H1 (cell line): ENCODE data around the gene FABP6. TPM values are rescaled to one million over a fixed set of nuclear protein-coding genes. Genes with fewer than 3 reads are reported as not detected.

Experiments used
- CTCF ChIA-PET: fragments of 300-600 bp; sonication (Branson Sonifier 250); formaldehyde crosslinking; loops from one replicate; lab custom pipeline; 2021; ENCODE audit not compliant: partially characterized antibody; lab: Charles Lee
- POLR2A ChIA-PET: fragments of 300-600 bp; sonication (Branson Sonifier 250); formaldehyde crosslinking; loops from one replicate; lab custom pipeline; 2021; ENCODE audit warnings: inconsistent platforms; ENCODE audit not compliant: partially characterized antibody; lab: Charles Lee
- DNase-seq, 2 experiments: peaks; one replicate each; pipeline versions ENCODE4 v3.0.0 to v3.0.0-alpha.2; 2010 to 2022; ENCODE audit warnings: low spot score in 2 of 2, low read depth in 1 of 2, mixed read lengths in 1 of 2
- FAIRE-seq: peaks from 2 replicates; lab custom pipeline; 2011; peaks lifted over from hg19 to GRCh38; lab: Jason Lieb, UNC
- H2AFZ ChIP-seq: 2 replicates; pipeline ENCODE4 v1.8.1; 2012; ENCODE audit warnings: low read length, inconsistent platforms
- H2AK5ac ChIP-seq: 2 replicates; pipeline ENCODE4 v1.6.1; 2013; ENCODE audit warnings: low read depth, low read length
- H2BK120ac ChIP-seq: replicated peaks from 2 replicates; pipeline ENCODE3; 2013; ENCODE audit warnings: low read depth, low read length, inconsistent platforms
- H2BK12ac ChIP-seq: 2 replicates; pipeline ENCODE4 v1.6.1; 2013; ENCODE audit warnings: low read depth, low read length
- H2BK15ac ChIP-seq: 2 replicates; pipeline ENCODE4 v1.6.1; 2013; ENCODE audit warnings: low read length
- H2BK20ac ChIP-seq: 2 replicates; pipeline ENCODE4 v1.6.1; 2013; ENCODE audit warnings: low read length
- H2BK5ac ChIP-seq: 2 replicates; pipeline ENCODE4 v1.6.1; 2013; ENCODE audit warnings: low read depth, low read length
- H3K14ac ChIP-seq: 2 replicates; pipeline ENCODE4 v1.6.1; 2013; ENCODE audit warnings: inconsistent platforms; ENCODE audit not compliant: insufficient read length
- H3K18ac ChIP-seq: 2 replicates; pipeline ENCODE4 v1.6.1; 2013; ENCODE audit warnings: low read length; ENCODE audit errors: extremely low read depth
- H3K23ac ChIP-seq: 2 replicates; pipeline ENCODE4 v1.6.1; 2013; ENCODE audit warnings: inconsistent platforms; ENCODE audit not compliant: insufficient read length
- H3K23me2 ChIP-seq: 2 replicates; pipeline ENCODE4 v1.6.1; 2013; ENCODE audit warnings: low read depth, low read length
- H3K27ac ChIP-seq: 2 replicates; pipeline ENCODE4 v1.6.1; 2011; ENCODE audit warnings: low read depth, low read length, inconsistent platforms
- H3K27me3 ChIP-seq, 4 experiments: replicated peaks in 1 of 4; 1 replicate in 1 of 4; 2 replicates in 3 of 4; pipeline versions ENCODE4 v1.6.1 to v1.8.1; 2011 to 2013; ENCODE audit warnings: low read length in 3 of 4, mild to moderate bottlenecking in 3 of 4, inconsistent platforms in 2 of 4, mixed read lengths in 2 of 4, moderate library complexity in 1 of 4; ENCODE audit not compliant: control insufficient read depth in 3 of 4, insufficient read depth in 3 of 4; ENCODE audit errors: extremely low read depth in 1 of 4
- H3K36me3 ChIP-seq, 4 experiments: 2 replicates each; pipeline versions ENCODE4 v1.6.1 to v1.8.1; 2011 to 2013; ENCODE audit warnings: mild to moderate bottlenecking in 4 of 4, low read length in 3 of 4, moderate library complexity in 2 of 4, control low read depth in 1 of 4, inconsistent platforms in 1 of 4; ENCODE audit not compliant: insufficient read depth in 4 of 4, control insufficient read depth in 2 of 4
- H3K4ac ChIP-seq: replicated peaks from 2 replicates; pipeline ENCODE3; 2013; ENCODE audit warnings: low read length, low read depth, mixed read lengths, inconsistent platforms; ENCODE audit not compliant: insufficient read length
- H3K4me1 ChIP-seq, 4 experiments: replicated peaks in 1 of 4; 1 replicate in 1 of 4; 2 replicates in 3 of 4; pipeline versions ENCODE4 v1.6.1 to v1.8.1; 2011 to 2013; ENCODE audit warnings: low read length in 3 of 4, inconsistent platforms in 2 of 4, mixed read lengths in 1 of 4; ENCODE audit not compliant: insufficient read depth in 4 of 4, control insufficient read depth in 3 of 4
- H3K4me2 ChIP-seq, 2 experiments: 2 replicates each; pipeline versions ENCODE4 v1.6.1 to v1.8.1; 2011 to 2013; ENCODE audit warnings: low read depth in 2 of 2, low read length in 2 of 2, control low read depth in 1 of 2, inconsistent platforms in 1 of 2, mild to moderate bottlenecking in 1 of 2; ENCODE audit not compliant: insufficient read depth in 1 of 2
- H3K4me3 ChIP-seq, 4 experiments: fragments of 200-600, 300-600 bp in 1 of 4; sonication (generic), shearing (Covaris generic), sonication (Bioruptor Twin) in 1 of 4; 2 replicates each; pipeline versions ENCODE4 v1.5.1 to v1.8.1; 2011 to 2016; ENCODE audit warnings: low read length in 4 of 4, low read depth in 3 of 4, control low read depth in 2 of 4, inconsistent platforms in 2 of 4, mild to moderate bottlenecking in 2 of 4, mixed read lengths in 1 of 4, moderate library complexity in 1 of 4; ENCODE audit not compliant: insufficient read depth in 2 of 4; ENCODE audit errors: extremely low read depth in 1 of 4
- H3K56ac ChIP-seq: replicated peaks from 2 replicates; pipeline ENCODE3; 2013; ENCODE audit warnings: low read depth, mild to moderate bottlenecking, mixed read lengths, low read length, inconsistent platforms; ENCODE audit not compliant: insufficient read length
- H3K79me1 ChIP-seq: 2 replicates; pipeline ENCODE4 v1.6.1; 2013; ENCODE audit warnings: low read depth, low read length, control low read depth
- H3K79me2 ChIP-seq, 2 experiments: 2 replicates each; pipeline versions ENCODE4 v1.6.1 to v1.8.1; 2012 to 2013; ENCODE audit warnings: low read length in 2 of 2, mild to moderate bottlenecking in 2 of 2, inconsistent platforms in 1 of 2; ENCODE audit not compliant: insufficient read depth in 2 of 2, control insufficient read depth in 1 of 2
- H3K9ac ChIP-seq, 4 experiments: replicated peaks in 1 of 4; 1 replicate in 1 of 4; 2 replicates in 3 of 4; pipeline versions ENCODE4 v1.6.1 to v1.8.1; 2011 to 2013; ENCODE audit warnings: low read depth in 3 of 4, low read length in 3 of 4, control low read depth in 2 of 4, mild to moderate bottlenecking in 2 of 4, moderate library complexity in 2 of 4, inconsistent platforms in 1 of 4; ENCODE audit errors: extremely low read depth in 1 of 4
- H3K9me3 ChIP-seq, 2 experiments: 2 replicates each; pipeline versions ENCODE4 v1.6.1 to v1.8.1; 2012 to 2013; ENCODE audit warnings: mild to moderate bottlenecking in 2 of 2, moderate library complexity in 2 of 2, control low read depth in 1 of 2, inconsistent platforms in 1 of 2, low read depth in 1 of 2, low read length in 1 of 2, mixed read lengths in 1 of 2; ENCODE audit not compliant: insufficient read depth in 2 of 2
- H4K20me1 ChIP-seq, 2 experiments: replicated peaks in 1 of 2; 2 replicates each; pipeline versions ENCODE3 to v1.8.1; 2011 to 2013; ENCODE audit warnings: inconsistent platforms in 2 of 2, low read length in 2 of 2, mild to moderate bottlenecking in 1 of 2; ENCODE audit not compliant: insufficient read depth in 2 of 2, control insufficient read depth in 1 of 2
- H4K5ac ChIP-seq: 2 replicates; pipeline ENCODE4 v1.6.1; 2013; ENCODE audit warnings: low read length, low read depth, mixed read lengths, inconsistent platforms; ENCODE audit not compliant: insufficient read length
- H4K8ac ChIP-seq: 2 replicates; pipeline ENCODE4 v1.8.0; 2013; ENCODE audit warnings: mild to moderate bottlenecking, moderate library complexity, low read length, inconsistent platforms; ENCODE audit not compliant: insufficient read depth; ENCODE audit errors: extremely low read depth
- H4K91ac ChIP-seq: replicated peaks from 2 replicates; pipeline ENCODE3; 2013; ENCODE audit warnings: low read length, mixed read lengths, inconsistent platforms; ENCODE audit not compliant: insufficient read length
- BRCA1 ChIP-seq: IDR thresholded peaks from 2 replicates; pipeline ENCODE4 v1.6.1; 2012; ENCODE audit warnings: low read depth, low read length, improper control_type of control experiment
- CHD1 ChIP-seq: IDR thresholded peaks from 2 replicates; pipeline ENCODE4 v1.6.1; 2012; ENCODE audit warnings: low read depth, low read length, improper control_type of control experiment
- KDM5A ChIP-seq: fragments of 200-600 bp; IDR thresholded peaks from 2 replicates; pipeline ENCODE4 v1.7.1; 2012; ENCODE audit warnings: mild to moderate bottlenecking, low read length, inconsistent platforms, mixed read lengths
- NRF1 ChIP-seq: IDR thresholded peaks from 2 replicates; pipeline ENCODE4 v1.6.1; 2011; ENCODE audit warnings: mild to moderate bottlenecking, low read depth, low read length, improper control_type of control experiment
- POU5F1 ChIP-seq: IDR thresholded peaks from 2 replicates; pipeline ENCODE4 v1.6.1; 2011; ENCODE audit warnings: low read depth, mild to moderate bottlenecking, low read length, moderate library complexity
- RFX5 ChIP-seq: IDR thresholded peaks from 2 replicates; pipeline ENCODE4 v1.6.1; 2011; ENCODE audit warnings: low read depth, low read length, improper control_type of control experiment, borderline replicate concordance
- SP1 ChIP-seq: IDR thresholded peaks from 2 replicates; pipeline ENCODE4 v1.6.1; 2011; ENCODE audit warnings: low read depth, low read length
- SUZ12 ChIP-seq: fragments of 200-600 bp; sonication (generic); IDR thresholded peaks from 2 replicates; pipeline ENCODE4 v1.6.1; 2012; ENCODE audit warnings: mild to moderate bottlenecking, inconsistent platforms, low read length, moderate library complexity, mixed read lengths
- TAF7 ChIP-seq: optimal IDR thresholded peaks from 2 replicates; pipeline ENCODE3; 2011; ENCODE audit warnings: low read depth, mild to moderate bottlenecking, inconsistent platforms, low read length, moderate library complexity, borderline replicate concordance
- TBP ChIP-seq: IDR thresholded peaks from 2 replicates; pipeline ENCODE4 v1.6.1; 2011; ENCODE audit warnings: low read depth, low read length, improper control_type of control experiment
- TCF12 ChIP-seq: IDR thresholded peaks from 2 replicates; pipeline ENCODE4 v1.6.1; 2011; ENCODE audit warnings: low read depth, mild to moderate bottlenecking, low read length
- YY1 ChIP-seq: IDR thresholded peaks from 2 replicates; pipeline ENCODE4 v1.6.1; 2011; ENCODE audit warnings: low read depth, mild to moderate bottlenecking, low read length
- WGBS, 2 experiments: shearing (Covaris generic) in 1 of 2; methylation state at CpG; one replicate each; pipeline versions ENCODE4 v1.1.6 to v1.1.7; 2013 to 2015; ENCODE audit warnings: low lambda C conversion rate in 2 of 2, mixed read lengths in 2 of 2, inconsistent platforms in 1 of 2, low coverage in 1 of 2, missing lambda C conversion rate in 1 of 2; ENCODE audit not compliant: insufficient replicate concordance in 2 of 2, insufficient coverage in 1 of 2, insufficient read length in 1 of 2; ENCODE audit errors: extremely low coverage in 1 of 2, missing lambda C conversion rate in 1 of 2; 5-methylcytosine and 5-hydroxymethylcytosine counted together
- polyA plus RNA-seq, 7 experiments: library from polyadenylated mRNA; depleted of rRNA in 3 of 7; stranded (reverse) in 5 of 7; unstranded in 2 of 7; fragments of >200 nt in 5 of 7; fragments of 200-250 nt in 2 of 7; gene quantifications; 1 replicate in 5 of 7; 2 replicates in 1 of 7; 4 replicates in 1 of 7; pipeline versions ENCODE4 v1.2.1 to v1.2.3, GENCODE V29; 2011 to 2013; ENCODE audit warnings: missing spikeins in 2 of 7, mixed read lengths in 2 of 7
- total RNA-seq: library from RNA; stranded (reverse); fragmentation: NEBNext Ultra II Directional; extraction: Animal tissue kit (Norgen Biotek cat#: 25700); gene quantifications from 2 replicates; pipeline ENCODE4 v1.2.1, GENCODE V29; 2021
- TF ChIP-seq, protein P1 (sequence below), 3 experiments: IDR thresholded peaks; 1 replicate in 2 of 3; 2 replicates in 1 of 3; pipeline versions ENCODE4 v1.5.1 to v1.6.1; 2011; ENCODE audit warnings: low read length in 3 of 3, mild to moderate bottlenecking in 3 of 3, inconsistent platforms in 2 of 3, low read depth in 1 of 3, moderate library complexity in 1 of 3; ENCODE audit not compliant: insufficient read depth in 1 of 3; ENCODE audit errors: control extremely low read depth in 1 of 3

FABP6 gene
- total and polyA plus RNA-seq, 2 of the 8 experiments (the other 6 are each of a cell fraction or from before 2014, with no cell fraction given): 4.8 to 6.1 TPM

DNA sequence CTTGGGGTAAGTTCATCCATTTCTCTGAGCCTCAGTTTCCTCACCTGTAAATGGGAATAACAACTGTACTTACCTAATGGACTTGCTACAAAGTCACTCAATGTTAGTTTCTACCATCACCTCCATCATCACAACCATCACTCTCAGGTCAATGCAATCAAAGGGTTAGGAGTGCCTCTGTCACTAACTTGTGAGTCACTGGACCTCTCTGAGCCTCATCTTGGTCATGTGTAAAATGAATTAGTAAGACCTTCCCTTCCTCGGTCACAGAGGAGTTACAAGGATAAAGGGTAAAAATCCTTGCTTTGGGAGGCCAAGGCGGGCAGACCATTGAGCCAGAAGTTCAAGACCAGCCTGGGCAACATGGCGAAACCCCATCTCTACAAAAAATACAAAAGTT is 12.8 kb downstream of the FABP6 start:
- POLR2A ChIA-PET: interaction anchor here (1.2 to 1.3 kb wide), 2 partner anchors 14 to 45 kb away, joined by 3 to 4 read pairs; no protein-coding TSS in a partner anchor
- CTCF ChIA-PET: interaction anchor here (0.6 to 29.3 kb wide), 19 partner anchors 10 to 1578 kb away, joined by 3 to 362 read pairs (median 5); no protein-coding TSS in a partner anchor
- no peak for FAIRE-seq
- no peak for TF ChIP-seq RFX5
- TF ChIP-seq YY1: no peak
- TF ChIP-seq TBP: no peak
- TF ChIP-seq, protein P1, sequence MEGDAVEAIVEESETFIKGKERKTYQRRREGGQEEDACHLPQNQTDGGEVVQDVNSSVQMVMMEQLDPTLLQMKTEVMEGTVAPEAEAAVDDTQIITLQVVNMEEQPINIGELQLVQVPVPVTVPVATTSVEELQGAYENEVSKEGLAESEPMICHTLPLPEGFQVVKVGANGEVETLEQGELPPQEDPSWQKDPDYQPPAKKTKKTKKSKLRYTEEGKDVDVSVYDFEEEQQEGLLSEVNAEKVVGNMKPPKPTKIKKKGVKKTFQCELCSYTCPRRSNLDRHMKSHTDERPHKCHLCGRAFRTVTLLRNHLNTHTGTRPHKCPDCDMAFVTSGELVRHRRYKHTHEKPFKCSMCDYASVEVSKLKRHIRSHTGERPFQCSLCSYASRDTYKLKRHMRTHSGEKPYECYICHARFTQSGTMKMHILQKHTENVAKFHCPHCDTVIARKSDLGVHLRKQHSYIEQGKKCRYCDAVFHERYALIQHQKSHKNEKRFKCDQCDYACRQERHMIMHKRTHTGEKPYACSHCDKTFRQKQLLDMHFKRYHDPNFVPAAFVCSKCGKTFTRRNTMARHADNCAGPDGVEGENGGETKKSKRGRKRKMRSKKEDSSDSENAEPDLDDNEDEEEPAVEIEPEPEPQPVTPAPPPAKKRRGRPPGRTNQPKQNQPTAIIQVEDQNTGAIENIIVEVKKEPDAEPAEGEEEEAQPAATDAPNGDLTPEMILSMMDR (IDR thresholded peaks at IDR 0.05; ENCODE audit: control extremely low read depth in 1 of 3, insufficient read depth in 1 of 3, low read depth in 1 of 3, low read length in 3 of 3): no peak
- TF ChIP-seq SP1: no peak
- no peak for TF ChIP-seq BRCA1
- TF ChIP-seq TCF12: no peak
- no peak for TF ChIP-seq CHD1
- no peak for TF ChIP-seq TAF7
- TF ChIP-seq KDM5A: no peak
- no peak for TF ChIP-seq SUZ12
- TF ChIP-seq NRF1: no peak
- no peak for TF ChIP-seq POU5F1

More for the DNA sequence above, 12.8 kb downstream of the FABP6 start:
- no peaks in the 10 kb centered on the region for H3K36me3 ChIP-seq
- H3K18ac ChIP-seq: no peak overlapping the region
- no peak overlapping the region for H2BK12ac ChIP-seq
- H3K79me1 ChIP-seq: no peaks in the 10 kb centered on the region
- WGBS, 2 experiments: 92% methylated on average over 3 of the region's 3 CpGs; no CpG with 5 or more reads in 1 of the 2 experiments
- no peak overlapping the region for H2AK5ac ChIP-seq
- peaks cover 7 to 21% (median 12%) of the 10 kb centered on the region in 4 experiments for H3K4me1 ChIP-seq
- no peak overlapping the region for H2BK15ac ChIP-seq
- no peak overlapping the region for H3K27ac ChIP-seq
- H2BK120ac ChIP-seq: no peak overlapping the region
- H4K5ac ChIP-seq: no peak overlapping the region
- no peak for DNase-seq
- H3K4ac ChIP-seq: no peak overlapping the region
- no peak overlapping the region for H4K8ac ChIP-seq
- H3K9me3 ChIP-seq: no peaks in the 10 kb centered on the region
- H3K79me2 ChIP-seq: no peaks in the 10 kb centered on the region
- no peaks in the 10 kb centered on the region; the same call in 1 of the 2 replicates for H3K23me2 ChIP-seq
- H3K27me3 ChIP-seq: no peaks in the 10 kb centered on the region
- no peak overlapping the region for H3K4me3 ChIP-seq
- H3K4me2 ChIP-seq: no peak overlapping the region
- no peak overlapping the region for H3K56ac ChIP-seq
- no peak overlapping the region for H3K23ac ChIP-seq
- no peak overlapping the region for H2BK20ac ChIP-seq
- no peak overlapping the region for H4K91ac ChIP-seq
- no peak overlapping the region for H2AFZ ChIP-seq
- H3K9ac ChIP-seq: no peak overlapping the region
- H2BK5ac ChIP-seq: no peak overlapping the region
- H3K14ac ChIP-seq: no peak overlapping the region
- H4K20me1 ChIP-seq: no peaks in the 10 kb centered on the region
